GM12891 (cell line): ENCODE results near the gene F11R.

Source experiments
- DNase-seq: peaks from one replicate; pipeline ENCODE4 v3.0.0; 2011; ENCODE audit warnings: low spot score; ENCODE audit not compliant: insufficient read length
- FAIRE-seq: peaks from 2 replicates; lab custom pipeline; 2011; peaks lifted over from hg19 to GRCh38; lab: Jason Lieb, UNC
- PAX5 ChIP-seq: IDR thresholded peaks from 2 replicates; pipeline ENCODE4 v1.6.1; 2011; ENCODE audit warnings: low read length, moderate library complexity, mild to moderate bottlenecking; ENCODE audit not compliant: insufficient read depth, severe bottlenecking
- POLR2A ChIP-seq: IDR thresholded peaks from 2 replicates; pipeline ENCODE4 v1.6.1; 2011; ENCODE audit warnings: low read depth, low read length, control low read depth
- POLR2AphosphoS5 ChIP-seq: IDR thresholded peaks from 2 replicates; pipeline ENCODE4 v1.6.1; 2011; ENCODE audit warnings: low read depth, low read length, control low read depth
- POU2F2 ChIP-seq: IDR thresholded peaks from 2 replicates; pipeline ENCODE4 v1.6.1; 2011; ENCODE audit warnings: low read depth, mild to moderate bottlenecking, control low read depth, low read length, moderate library complexity
- SPI1 ChIP-seq: IDR thresholded peaks from 2 replicates; pipeline ENCODE4 v1.6.1; 2011; ENCODE audit warnings: low read depth, low read length, control low read depth
- TAF1 ChIP-seq: IDR thresholded peaks from 2 replicates; pipeline ENCODE4 v1.6.1; 2011; ENCODE audit warnings: low read depth, low read length, control low read depth

Gene F11R

DNA sequence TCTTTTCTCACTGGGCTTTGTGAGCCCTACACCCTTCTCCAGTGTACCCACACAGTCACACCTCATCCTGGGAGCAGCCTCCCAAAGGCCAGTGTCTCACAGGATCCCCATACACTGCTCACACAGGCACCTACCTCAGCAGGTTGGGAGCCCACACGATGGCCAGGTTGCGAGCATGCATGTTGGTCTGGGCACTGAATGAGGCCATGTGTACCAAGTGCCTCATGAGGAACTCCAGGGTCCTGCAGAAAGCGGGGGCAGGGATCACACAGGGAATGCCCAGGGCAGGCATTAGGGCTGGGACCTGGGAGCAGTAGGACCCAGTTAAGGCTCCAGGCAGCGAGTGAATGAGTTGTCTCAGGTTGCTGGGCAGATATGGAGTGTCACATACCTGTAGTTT is 33.3 kb upstream of the F11R start:
- TF ChIP-seq POLR2A (no peak), POLR2AphosphoS5 (no peak), TAF1 (no peak), PAX5 (no peak), SPI1 (no peak), POU2F2 (no peak)
- FAIRE-seq (no peak), DNase-seq (no peak)

DNA sequence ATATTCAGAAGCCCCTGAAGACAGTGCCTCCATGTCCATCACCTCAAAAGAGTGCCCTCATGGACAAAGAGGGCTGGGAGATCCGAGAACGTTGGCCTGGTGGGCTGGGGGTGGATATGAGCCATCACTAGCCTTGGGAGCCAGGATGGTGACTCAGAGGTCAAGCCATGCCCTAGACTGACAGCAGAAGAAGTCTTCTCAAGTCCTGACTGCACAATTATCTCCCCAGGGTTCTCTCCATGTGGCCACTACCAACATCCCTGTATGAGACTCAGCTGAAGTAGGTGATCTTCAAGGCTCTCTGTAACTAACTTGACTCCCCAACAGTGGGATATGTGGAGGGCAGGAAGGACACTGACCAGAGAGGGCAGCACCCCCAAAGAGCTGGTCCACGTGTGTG is 31.9 kb upstream of the F11R start:
- DNase-seq (no peak), FAIRE-seq (no peak)
- TF ChIP-seq PAX5, result no peak
- no peak for TF ChIP-seq TAF1
- no peak for TF ChIP-seq POLR2AphosphoS5
- no peak for TF ChIP-seq POU2F2
- TF ChIP-seq SPI1, result no peak
- TF ChIP-seq POLR2A, result no peak

DNA sequence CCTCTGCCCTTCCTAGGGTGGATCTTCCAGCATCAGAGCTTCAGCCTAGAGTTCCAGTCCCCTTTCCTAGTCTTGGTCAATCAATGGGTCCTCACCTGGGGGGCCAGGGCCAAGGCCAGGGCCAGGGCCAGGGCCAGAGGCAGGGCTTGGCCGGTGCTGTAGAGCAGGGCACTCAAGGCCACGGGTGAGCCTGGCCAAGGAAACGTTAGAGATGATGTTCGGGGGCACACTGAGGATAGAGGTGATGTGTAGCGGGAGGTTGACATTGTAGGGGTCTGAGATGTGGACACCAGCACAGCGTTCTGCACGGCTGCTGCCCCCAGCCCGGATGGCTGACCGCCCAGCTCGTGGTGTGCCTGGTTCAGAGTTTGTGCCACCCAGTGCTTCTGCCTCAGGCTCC is 30.3 kb upstream of the F11R start:
- TF ChIP-seq POLR2AphosphoS5, result no peak
- no peak for TF ChIP-seq PAX5
- no peak for FAIRE-seq
- no peak for DNase-seq

DNA sequence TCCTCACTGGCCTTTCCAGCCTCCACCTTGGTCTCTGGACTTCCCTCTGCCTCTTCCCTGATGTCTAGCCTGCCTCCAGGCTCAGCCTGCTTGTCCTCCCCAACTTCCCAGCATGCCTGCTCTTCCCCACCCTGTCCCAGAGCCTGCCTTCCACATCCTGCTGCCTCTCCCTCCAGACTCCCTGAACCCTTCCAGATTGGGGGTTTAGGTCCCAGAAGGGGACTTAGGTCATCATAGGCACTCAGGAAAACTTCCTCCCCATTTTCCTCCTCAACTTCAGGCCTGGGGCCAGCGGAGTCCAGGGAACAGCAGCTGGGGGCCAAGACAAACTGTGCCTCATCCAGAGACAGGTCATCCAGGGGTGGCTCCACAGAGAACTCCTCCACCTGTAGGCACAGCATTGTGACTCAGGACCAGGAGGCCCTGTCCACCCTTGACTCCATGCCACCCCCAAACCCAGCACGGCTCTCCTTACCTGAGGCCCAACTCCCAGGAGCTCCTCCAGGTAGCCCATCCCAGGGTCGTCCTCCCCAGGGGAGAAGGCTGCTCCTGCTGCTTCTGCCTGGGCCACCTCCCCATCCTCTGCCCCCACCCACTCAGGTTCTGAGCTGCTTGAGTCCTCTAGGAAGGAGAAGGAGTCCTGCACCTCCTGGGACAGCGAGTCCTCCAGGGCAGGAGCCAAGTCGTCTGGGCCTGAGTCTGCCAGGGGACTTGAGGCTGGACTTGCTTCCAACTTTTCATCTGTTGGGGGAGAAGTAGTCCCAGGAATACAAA is 28.2 kb upstream of the F11R start:
- FAIRE-seq, result no peak
- no peak for DNase-seq
- TF ChIP-seq POU2F2 (no peak), POLR2A (no peak), TAF1 (no peak), SPI1 (no peak), PAX5 (no peak), POLR2AphosphoS5 (no peak)

DNA sequence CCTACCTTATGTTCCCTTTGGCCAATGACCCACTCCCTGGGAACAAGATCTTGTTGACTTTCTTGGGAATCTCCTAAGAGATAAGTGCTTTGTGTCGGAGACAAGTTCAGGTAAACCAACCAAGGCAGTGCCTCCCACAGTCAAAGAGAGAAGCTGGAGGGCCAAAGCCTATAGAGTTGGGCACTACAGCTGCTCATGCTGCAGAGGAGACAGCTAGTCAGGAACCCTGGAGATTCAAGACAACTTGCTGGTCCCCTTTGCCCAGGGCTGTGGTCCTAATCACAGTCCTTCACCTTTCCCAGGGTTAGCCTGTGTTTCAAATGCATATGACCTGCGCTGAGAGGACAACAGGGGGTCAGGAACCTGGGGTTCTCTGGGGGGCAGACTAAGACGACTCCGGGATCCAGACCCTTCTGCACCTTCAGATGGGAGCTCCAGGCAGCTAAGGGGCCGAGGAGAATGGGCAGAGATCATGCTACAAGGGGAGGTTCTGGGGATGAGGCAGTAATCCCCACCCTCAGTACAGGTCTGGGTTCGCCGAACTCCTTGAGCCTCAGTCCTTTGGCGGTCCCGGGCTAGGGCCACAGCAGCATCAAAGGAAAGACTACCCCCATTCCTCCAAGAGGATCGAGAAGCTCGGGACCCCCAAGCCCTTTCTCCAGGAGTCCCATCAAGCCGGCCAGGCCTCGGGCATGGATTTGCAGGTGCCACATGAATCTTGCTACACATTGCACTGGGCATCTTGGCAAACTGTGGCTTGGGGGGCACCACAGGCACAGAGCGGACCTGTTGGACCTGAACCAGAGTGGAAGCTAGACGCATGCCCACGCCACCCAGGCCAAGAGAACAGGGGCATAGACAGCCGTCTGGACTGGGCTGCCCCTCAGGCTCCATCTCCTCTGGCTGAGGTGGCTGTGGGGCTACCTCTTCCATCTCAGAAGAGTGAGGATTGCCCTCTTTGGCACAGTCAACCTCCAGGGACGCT is 26.8 kb upstream of the F11R start:
- FAIRE-seq, result no peak
- DNase-seq, result no peak
- TF ChIP-seq POU2F2, result no peak
- TF ChIP-seq POLR2AphosphoS5, result peak; percentile 41; the same call in 1 of the 2 replicates
- TF ChIP-seq POLR2A, result no peak
- no peak for TF ChIP-seq PAX5
- TF ChIP-seq TAF1, result no peak
- no peak for TF ChIP-seq SPI1

DNA sequence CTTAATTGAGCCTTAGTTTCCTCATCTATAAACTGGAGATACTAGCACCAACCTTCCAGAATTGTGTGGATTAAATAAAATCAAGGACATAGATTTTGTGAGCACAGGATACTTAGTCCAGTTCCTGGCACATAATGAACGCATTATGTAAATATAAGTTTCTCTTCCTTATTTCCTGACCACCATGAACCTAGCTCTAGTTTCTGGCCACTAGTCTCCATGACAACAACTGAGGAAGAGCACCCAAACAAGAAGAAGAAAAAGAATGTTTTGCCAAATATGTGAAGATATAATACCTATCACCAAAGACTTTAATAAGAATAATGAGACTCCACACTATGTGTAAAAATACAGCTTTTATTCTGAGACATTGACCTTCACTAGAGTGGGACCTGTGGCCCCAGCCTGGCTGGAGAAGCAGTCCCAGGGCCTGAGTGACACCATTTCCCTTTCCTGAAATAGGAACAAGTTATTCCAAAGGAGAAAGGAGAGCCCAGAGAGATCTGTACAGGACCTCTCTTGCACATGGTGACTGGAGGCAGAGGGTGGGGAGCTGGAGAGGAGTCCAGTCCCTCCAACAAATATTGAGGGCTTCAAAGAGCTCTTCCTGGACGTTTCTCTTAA is 25.8 kb upstream of the F11R start:
- TF ChIP-seq POU2F2 (0 out of 2 replicates have a peak, but pooled peaks have one; percentile 44), POLR2A (no peak; the same call in 1 of the 2 replicates), PAX5 (no peak), SPI1 (peak; percentile 97), POLR2AphosphoS5 (no peak)
- no peak for DNase-seq
- FAIRE-seq, result no peak

DNA sequence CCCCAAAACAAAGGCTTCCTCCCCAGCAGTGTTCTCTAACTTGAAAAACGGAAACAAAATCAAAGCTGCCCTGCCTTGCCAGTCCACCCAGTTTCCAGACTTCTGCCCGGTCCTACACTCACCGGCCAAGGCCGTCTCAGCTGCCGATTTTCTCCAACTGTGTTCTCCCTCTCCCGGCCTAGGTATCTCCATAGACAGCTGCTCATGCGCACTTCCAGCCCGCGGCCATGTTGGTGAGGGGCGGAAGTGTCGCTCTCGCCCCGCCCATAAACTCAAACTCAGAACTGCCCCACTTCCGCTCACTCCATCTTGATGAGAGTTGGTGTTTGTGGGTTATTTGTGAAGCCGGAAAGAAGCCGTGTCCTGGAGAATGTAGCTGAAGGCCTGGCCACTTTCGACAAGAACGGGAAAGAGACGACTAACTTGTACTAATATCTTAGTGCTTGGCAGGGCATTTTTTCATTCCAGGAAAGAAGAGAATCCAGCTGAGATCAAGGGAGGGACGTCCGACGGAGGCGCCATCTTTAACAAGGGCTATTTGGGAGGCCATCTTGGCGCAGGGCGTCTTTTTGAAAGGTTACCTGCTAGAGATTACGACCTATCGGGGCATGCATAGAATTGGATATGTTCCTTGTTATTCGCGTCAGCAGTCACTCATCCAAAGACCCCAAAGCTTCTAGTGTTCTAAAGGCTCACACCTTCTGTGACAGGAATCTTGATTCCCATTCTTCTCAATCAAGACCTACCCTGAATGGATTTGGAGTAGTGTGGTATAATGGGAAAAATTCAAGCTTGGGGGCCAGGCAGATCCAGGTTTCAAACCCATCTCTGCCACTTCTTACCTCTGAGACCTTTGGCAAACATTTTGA is 25.0 kb upstream of the F11R start, which contains the start of gene USF1:
TSS of gene USF1 (minus strand) at position 242 of the 869 bp plus-strand sequence. CDS start 2,702 bp downstream, outside the sequence.
- DNase-seq (peak; percentile 75), FAIRE-seq (peak; percentile 98)
- TF ChIP-seq PAX5 (no peak), POU2F2 (peak; percentile 80), POLR2A (peak; percentile 90), SPI1 (peak; percentile 76), TAF1 (peak; percentile 88), POLR2AphosphoS5 (peak; percentile 69)

DNA sequence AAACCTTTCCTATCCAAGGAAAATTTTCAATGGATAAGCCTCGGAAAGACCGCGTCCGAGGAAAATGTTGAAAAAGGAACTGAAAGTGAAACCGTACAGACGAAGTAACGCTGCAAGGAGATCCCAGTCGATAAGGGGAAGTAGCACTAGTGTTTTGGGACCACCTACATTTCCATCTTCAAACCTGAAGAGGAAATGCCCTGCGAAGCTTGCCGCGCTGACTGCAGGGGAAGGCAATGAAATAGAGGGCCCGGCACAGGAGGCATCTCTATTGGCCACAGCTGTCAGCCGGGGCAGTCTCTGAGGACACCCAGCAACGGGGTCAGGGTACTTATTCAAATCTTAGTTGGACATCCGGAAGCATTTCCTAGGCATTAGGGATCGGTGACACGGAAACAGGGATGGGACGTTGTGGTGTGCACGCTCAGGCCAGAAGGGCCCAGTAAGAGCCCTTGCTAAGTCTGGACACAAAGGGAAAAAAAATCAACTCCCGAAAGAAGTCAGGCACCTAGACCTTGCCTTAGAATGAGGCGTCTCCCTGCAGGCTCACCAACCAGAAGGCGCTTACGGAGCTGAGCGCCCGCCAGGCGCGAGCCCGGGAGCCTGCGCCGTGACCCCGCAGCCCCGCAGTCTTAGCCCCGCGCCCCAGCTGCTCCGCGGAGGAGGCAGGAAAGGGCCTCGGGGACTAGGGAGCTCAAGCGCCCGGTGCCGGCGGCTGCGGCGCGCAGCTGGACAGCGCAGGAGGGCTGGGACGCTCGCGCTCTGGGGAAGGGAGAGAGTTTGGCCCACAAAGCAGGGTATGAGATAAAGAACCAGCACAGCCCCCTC is 24.2 kb upstream of the F11R start:
- DNase-seq (no peak), FAIRE-seq (peak; percentile 90)
- TF ChIP-seq POU2F2 (no peak), PAX5 (no peak), SPI1 (peak; percentile 98), POLR2A (peak; percentile 49; the same call in 1 of the 2 replicates), POLR2AphosphoS5 (no peak)
